OCI-LY7 (cell line): ENCODE results near the gene IL6R. TPM values are rescaled to one million over a fixed set of nuclear protein-coding genes. Genes with fewer than 3 reads are reported as not detected.

Source experiments
- BruUV-seq: library from RNA; stranded (reverse); fragments of 400-500 nt; replicated peaks from 2 replicates; lab custom pipeline; 2021; lab: Mats Ljungman, UMichigan
- CTCF ChIA-PET: fragments of 300-600 bp; sonication (Branson Sonifier 250); formaldehyde crosslinking; loops from one replicate; lab custom pipeline; 2022; ENCODE audit warnings: antibody characterized with exemption; ENCODE audit not compliant: unreplicated experiment; lab: Charles Lee
- POLR2A ChIA-PET: fragments of 300-600 bp; sonication (Branson Sonifier 250); formaldehyde crosslinking; loops from one replicate; lab custom pipeline; 2022; ENCODE audit warnings: antibody characterized with exemption; lab: Charles Lee
- DNase-seq: peaks from one replicate; pipeline ENCODE4 v3.0.0-alpha.2; 2015; ENCODE audit warnings: low spot score
- H2AFZ ChIP-seq: fragments of 200-600 bp; sonication (generic), shearing (Covaris generic); 2 replicates; pipeline ENCODE4 v1.6.1; 2014; ENCODE audit warnings: mild to moderate bottlenecking, antibody characterized with exemption, low read length, moderate library complexity
- H3K27ac ChIP-seq: fragments of 200-600 bp; sonication (generic); 2 replicates; pipeline ENCODE4 v1.5.1; 2014; ENCODE audit warnings: mixed run types, low read depth, mild to moderate bottlenecking, moderate library complexity, low read length, inconsistent platforms; ENCODE audit not compliant: poor library complexity, severe bottlenecking
- H3K36me3 ChIP-seq: fragments of 200-600 bp; sonication (generic); 2 replicates; pipeline ENCODE4 v1.6.1; 2014; ENCODE audit warnings: mild to moderate bottlenecking, antibody characterized with exemption, low read length, moderate library complexity, mixed read lengths; ENCODE audit not compliant: insufficient read depth
- H3K4me1 ChIP-seq: fragments of 200-600 bp; sonication (generic); 2 replicates; pipeline ENCODE4 v1.5.1; 2014; ENCODE audit warnings: mild to moderate bottlenecking, low read length; ENCODE audit not compliant: insufficient read depth, poor library complexity, severe bottlenecking
- H3K4me2 ChIP-seq: fragments of 200-600 bp; sonication (generic); 2 replicates; pipeline ENCODE4 v1.6.1; 2014; ENCODE audit warnings: mild to moderate bottlenecking, low read length
- H3K4me3 ChIP-seq: fragments of 200-600 bp; sonication (generic); 2 replicates; pipeline ENCODE4 v1.5.1; 2014; ENCODE audit warnings: mild to moderate bottlenecking, low read depth, low read length; ENCODE audit not compliant: poor library complexity, severe bottlenecking
- H3K79me2 ChIP-seq: fragments of 200-600 bp; sonication (generic); 2 replicates; pipeline ENCODE4 v1.6.1; 2016; ENCODE audit warnings: low read depth, mild to moderate bottlenecking, low read length, moderate library complexity, mixed read lengths; ENCODE audit not compliant: insufficient read depth
- H3K9me2 ChIP-seq: fragments of 200-600 bp; sonication (generic); 2 replicates; pipeline ENCODE4 v1.6.1; 2016; ENCODE audit warnings: mild to moderate bottlenecking, low read length, mixed read lengths; ENCODE audit not compliant: insufficient read depth
- H3K9me3 ChIP-seq: fragments of 200-600 bp; sonication (generic); 2 replicates; pipeline ENCODE4 v1.6.1; 2014; ENCODE audit warnings: mild to moderate bottlenecking, mixed run types, low read length, mixed read lengths
- H4K20me1 ChIP-seq: fragments of 200-600 bp; sonication (generic); 2 replicates; pipeline ENCODE4 v1.6.1; 2014; ENCODE audit warnings: mild to moderate bottlenecking, antibody characterized with exemption, low read length, moderate library complexity, mixed read lengths; ENCODE audit not compliant: insufficient read depth
- CTCF ChIP-seq: fragments of 200-600 bp; sonication (generic); conservative IDR thresholded peaks from 2 replicates; pipeline ENCODE4 v1.5.1; 2014; ENCODE audit warnings: mild to moderate bottlenecking, antibody characterized with exemption, low read length, moderate library complexity, mixed read lengths
- EZH2phosphoT487 ChIP-seq: fragments of 200-600 bp; sonication (generic); IDR thresholded peaks from 2 replicates; pipeline ENCODE4 v1.6.1; 2018; ENCODE audit warnings: low read depth, borderline replicate concordance, mild to moderate bottlenecking, mixed run types, antibody characterized with exemption, low read length, moderate library complexity, mixed read lengths
- intact Hi-C: fragments of 100-400 bp; cut with micrococcal nuclease; formaldehyde crosslinking; loops from one replicate; pipeline ENCODE4 v1.10.0; 2022; ENCODE audit not compliant: unreplicated experiment
- total RNA-seq, 2 experiments: library from RNA; depleted of rRNA in 1 of 2; stranded (reverse); fragments of >200 nt in 1 of 2; shearing (Covaris generic) in 1 of 2; gene quantifications; 2 replicates each; pipeline ENCODE4 v1.2.3, GENCODE V29; 2014 to 2022

IL6R gene
- total RNA-seq, 2 experiments from 2014 or later, result not detected

DNA sequence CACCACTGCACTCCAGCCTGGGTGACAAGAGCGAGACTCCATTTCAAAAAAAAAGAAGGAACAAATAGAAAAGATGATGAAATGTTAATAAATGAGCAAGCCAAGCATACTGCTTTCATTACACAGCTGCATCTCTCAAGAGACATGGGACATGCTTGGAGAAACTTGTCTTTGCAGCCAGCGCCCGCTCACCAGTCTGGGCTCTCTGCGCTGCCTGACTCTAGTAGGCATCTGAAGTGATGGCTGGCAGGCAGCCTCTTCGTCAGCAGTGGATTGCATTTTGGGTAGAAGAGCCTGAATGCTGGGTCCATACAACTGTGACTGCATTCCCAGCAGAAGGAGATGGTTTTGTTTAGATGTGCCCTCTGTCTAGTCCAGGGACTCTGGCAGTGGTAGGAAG, 48.0 kb downstream of the IL6R start:
- TF ChIP-seq EZH2phosphoT487, result no peak
- TF ChIP-seq CTCF, result no peak
- H3K9me2 ChIP-seq, result no peaks in the 10 kb centered on the region
- no TSS peak for BruUV-seq
- no peak overlapping the region for H3K4me2 ChIP-seq
- no peaks in the 10 kb centered on the region for H4K20me1 ChIP-seq
- intact Hi-C loops, result no loop called here
- no peak overlapping the region for H3K27ac ChIP-seq
- H3K4me3 ChIP-seq, result no peak overlapping the region
- no peaks in the 10 kb centered on the region for H3K79me2 ChIP-seq
- no peak overlapping the region for H2AFZ ChIP-seq
- no peaks in the 10 kb centered on the region for H3K4me1 ChIP-seq
- no peak for DNase-seq
- ChIA-PET POLR2A (no interaction called here), CTCF (no interaction called here)
- H3K9me3 ChIP-seq, result no peaks in the 10 kb centered on the region
- H3K36me3 ChIP-seq, result no peaks in the 10 kb centered on the region

DNA sequence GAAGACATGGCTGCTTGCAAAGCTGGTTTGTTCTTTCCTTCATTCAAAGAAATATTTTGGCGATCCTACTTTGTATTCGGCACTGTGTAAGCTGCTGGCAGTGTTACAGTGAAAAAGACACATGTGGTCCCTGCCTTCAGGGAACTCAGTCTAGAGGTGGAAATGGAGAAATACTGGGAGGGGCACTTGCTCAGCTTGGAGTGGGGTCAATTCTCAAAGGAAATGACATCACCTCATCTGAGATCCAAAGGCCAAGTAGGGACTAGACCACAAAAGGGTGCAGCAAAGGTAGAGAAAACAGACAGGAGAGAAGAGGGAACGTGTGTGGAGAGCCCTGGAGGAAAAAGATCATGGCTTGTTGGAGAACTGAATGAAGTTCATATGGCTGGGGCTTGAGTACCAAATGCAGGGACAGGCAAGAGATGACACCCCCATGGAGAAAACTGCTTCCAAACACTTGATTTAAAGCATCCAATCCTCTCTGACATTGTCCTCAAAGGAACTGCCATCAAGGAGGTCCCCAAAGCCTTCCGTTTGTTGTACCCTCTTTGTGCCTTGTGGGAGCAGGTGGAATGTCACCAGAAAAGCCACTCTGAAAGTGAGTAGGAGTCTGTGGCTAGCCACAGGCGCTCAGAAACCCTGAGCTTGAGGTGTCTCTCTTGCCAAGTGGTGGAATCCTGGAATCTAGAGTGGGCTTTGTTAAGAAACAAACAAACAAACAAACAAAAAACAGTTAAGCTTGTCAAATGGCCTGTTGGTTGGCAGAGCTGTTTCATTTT, 48.6 kb downstream of the IL6R start:
- Histone ChIP-seq H4K20me1 (no peaks in the 10 kb centered on the region), H3K36me3 (no peaks in the 10 kb centered on the region), H3K9me2 (no peaks in the 10 kb centered on the region), H3K4me2 (no peak overlapping the region), H3K9me3 (no peaks in the 10 kb centered on the region), H3K4me3 (no peak overlapping the region), H3K4me1 (no peaks in the 10 kb centered on the region), H2AFZ (no peak overlapping the region), H3K79me2 (no peaks in the 10 kb centered on the region), H3K27ac (no peak overlapping the region)
- ChIA-PET POLR2A (no interaction called here), CTCF (no interaction called here)
- TF ChIP-seq CTCF, result no peak
- no peak for TF ChIP-seq EZH2phosphoT487
- BruUV-seq, result no TSS peak
- DNase-seq, result no peak
- intact Hi-C loops, result no loop called here
